Tibial nerve (tissue), 4 donors: ENCODE measurements around the gene FGF1.

Experiments
- CTCF ChIP-seq, 5 experiments: fragments of 200-600 bp in 3 of 5; fragments of 450-650 bp in 2 of 5; sonication (generic) in 3 of 5; IDR thresholded peaks; one replicate each; pipeline ENCODE4 v1.5.1; 2016 to 2019; ENCODE audit warnings: antibody characterized with exemption in 5 of 5, mild to moderate bottlenecking in 3 of 5, moderate library complexity in 2 of 5
- EP300 ChIP-seq, 2 donors: sonication (generic); formaldehyde crosslinking; IDR thresholded peaks; one replicate each; pipeline ENCODE4 v1.6.1; 2017; ENCODE audit warnings: antibody characterized with exemption in 2 of 2, mild to moderate bottlenecking in 1 of 2
- POLR2A ChIP-seq, 2 donors: fragments of 450-650 bp; IDR thresholded peaks; one replicate each; pipeline ENCODE4 v1.6.1; 2017; ENCODE audit warnings: antibody characterized with exemption in 2 of 2, mild to moderate bottlenecking in 2 of 2, moderate library complexity in 2 of 2

GRCh38 chr5:142547445-142548380, 138.2 kb downstream of the FGF1 start:
- no peak for TF ChIP-seq CTCF (IDR thresholded peaks at IDR 0.05)
- TF ChIP-seq POLR2A (IDR thresholded peaks at IDR 0.05) = no peak
- TF ChIP-seq EP300 (IDR thresholded peaks at IDR 0.05) = no peak
